HG03175 (cell line): Measurements from ENCODE around the gene POLR3GL.

Experiments
- ATAC-seq: cut with Tn5 transposase; IDR thresholded peaks from one replicate; pipeline ENCODE4 v1.9.1; 2021; ENCODE audit warnings: mild to moderate bottlenecking, moderate library complexity; ENCODE audit not compliant: unreplicated experiment

POLR3GL gene

DNA sequence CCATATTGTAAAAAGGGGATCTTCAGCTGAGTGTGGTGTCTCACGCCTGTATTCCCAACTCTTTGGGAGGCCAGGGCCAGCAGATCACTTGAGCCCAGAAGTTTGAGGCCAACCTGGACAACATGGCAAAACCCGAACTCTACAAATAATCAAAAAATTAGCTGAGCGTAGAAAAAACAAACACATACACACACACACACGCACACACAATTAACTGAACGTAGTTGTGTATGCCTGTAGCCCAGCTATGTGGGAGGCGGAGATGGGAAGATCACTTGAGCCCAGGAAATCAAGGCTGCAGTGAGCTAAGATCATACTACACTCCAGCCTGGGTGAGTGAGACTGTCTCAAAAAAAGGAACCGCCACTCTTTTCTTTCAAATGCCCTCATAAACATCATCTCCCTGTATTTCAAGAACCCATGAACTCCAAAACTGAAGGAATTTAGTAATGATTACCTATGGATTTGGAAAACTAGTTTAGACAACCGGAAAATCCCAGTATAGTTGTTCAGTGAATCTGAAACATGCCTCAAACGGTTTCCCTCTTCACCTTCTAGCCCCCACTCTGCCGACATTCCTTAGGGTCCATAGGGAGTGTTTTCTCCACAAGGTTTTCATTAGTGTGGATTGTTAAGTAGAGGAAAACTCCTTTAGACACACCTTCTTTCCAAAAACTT, 27.4 kb downstream of the POLR3GL start:
- no peak for ATAC-seq

GRCh38 chr1:145992502-145992936, 28.0 kb downstream of the POLR3GL start:
- ATAC-seq = no peak

- no peak for ATAC-seq
Observed at GRCh38 chr1:145992958-145993617, 28.6 kb downstream of the POLR3GL start.

DNA sequence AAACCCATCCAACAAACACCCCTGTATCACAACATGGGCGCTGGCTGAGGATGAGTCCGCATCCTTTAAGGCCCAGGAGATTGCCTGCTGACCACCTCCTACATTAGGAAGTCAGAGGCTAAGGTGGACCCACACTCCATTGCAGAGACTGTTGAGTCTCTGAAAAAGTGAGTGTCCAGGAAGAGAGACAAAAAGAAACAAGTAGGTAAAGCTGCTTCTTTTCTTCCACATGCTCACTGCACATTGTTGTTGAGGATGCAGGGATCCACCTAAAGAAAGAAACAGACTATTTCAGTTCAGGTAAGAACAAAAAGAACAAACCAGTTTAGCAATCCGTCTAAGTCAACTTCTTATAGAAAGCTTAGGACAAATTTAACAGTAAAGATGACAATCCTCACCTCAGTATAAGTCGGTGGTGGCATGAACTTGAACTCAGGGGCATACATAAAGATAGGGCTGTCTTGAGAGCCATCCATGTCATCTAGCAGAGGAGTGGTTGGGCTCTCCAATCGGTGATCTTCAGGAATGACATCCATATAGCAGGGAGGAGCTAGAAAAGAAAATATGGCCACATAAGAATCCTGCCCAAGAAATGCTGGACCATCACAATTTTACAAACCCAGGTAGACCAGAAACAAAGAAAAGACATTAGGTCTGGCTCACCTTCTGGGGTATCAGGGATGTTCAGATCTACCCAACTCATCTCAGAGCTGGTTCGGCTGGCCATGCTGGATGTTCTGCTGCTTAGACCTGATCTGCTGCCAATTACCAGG, 29.3 kb downstream of the POLR3GL start:
- no peak for ATAC-seq

DNA sequence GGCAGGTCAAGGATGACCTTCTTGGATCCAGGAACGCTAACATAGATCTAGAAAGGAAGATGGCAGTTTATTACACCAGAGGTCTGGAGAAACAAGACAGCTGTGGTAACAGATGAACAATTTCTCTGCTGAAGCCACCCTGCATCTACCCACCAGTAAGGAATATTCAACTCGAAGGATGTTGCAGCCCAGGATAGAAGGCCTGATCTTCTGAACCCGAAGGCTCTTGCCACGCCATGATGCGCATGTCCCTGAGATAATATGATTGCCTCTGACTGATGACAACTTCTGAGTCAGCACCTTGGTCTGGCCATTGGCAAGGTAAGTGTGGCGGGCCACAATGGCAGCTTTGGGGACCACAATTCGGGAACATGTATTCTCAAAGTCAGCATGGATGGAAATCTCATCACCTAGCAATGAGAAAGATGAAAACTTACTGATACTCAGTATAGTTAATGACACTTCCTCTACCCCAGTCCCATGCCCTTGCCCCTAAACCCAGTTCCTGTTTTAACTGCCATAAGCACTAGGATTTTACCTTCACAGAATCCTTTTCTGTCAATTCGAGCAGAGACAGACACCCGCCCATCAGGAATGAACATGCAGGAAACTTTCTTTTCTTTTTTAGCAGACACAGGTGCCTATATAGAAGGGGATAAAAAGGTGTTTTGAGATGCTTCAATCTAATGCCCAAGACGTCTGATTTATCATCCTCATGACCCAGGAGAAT, 30.1 kb downstream of the POLR3GL start:
- ATAC-seq = no peak

DNA sequence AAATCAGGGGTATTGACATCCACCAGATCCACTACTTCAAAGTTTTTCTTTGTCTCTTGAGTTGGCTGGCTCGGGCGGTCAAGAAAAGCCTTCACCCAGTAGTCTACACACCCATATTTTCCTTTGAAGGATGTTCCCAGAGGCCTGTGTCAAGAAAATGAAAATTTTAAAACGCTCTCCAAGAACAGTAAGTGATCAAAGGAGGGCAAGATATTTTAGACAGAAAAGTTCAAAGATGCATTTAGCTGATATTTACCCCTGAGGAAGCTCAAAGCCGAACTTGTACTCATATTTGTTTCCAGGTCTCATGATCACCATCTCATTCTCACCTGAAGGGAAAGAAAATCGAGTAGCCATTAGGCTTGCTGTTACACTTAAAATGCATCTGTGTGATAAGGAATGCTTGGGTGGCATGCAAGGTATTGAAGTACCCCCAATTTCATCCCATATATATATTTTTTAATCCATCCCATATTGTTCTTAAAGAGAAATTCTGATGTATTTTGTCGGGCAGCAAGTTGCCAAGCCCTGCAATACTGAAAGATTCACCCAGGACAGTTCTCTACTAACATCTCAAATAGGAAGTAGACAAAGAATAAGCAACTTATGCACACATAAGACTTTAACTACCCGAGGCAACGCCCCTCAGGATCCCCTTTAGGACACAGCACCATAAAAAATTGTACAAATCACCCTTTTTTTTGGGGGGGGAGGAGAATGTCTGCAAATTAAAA, 30.8 kb downstream of the POLR3GL start:
- ATAC-seq = no peak

DNA sequence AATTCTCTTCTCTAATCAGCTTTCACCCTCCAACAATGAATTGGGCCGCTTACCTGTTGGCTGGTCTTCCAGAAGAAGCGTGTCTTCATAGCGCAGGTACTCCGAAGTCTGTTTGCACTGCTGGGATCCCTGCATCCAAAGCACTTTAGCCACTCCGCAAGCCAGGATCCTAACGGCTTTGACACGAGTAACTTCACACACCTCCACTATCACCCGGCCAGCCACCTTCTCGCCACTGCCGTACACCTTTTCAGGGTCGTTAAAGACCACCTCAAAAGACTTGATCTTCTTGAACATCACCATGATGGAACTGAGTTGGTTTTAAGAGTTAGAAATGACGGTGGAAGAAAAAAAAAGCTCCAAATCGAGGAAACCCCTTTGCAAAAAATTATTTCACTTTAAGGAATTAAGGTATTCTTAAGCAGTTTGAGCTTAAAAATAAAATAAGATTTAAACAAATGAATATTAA, 31.5 kb downstream of the POLR3GL start:
- no peak for ATAC-seq

DNA sequence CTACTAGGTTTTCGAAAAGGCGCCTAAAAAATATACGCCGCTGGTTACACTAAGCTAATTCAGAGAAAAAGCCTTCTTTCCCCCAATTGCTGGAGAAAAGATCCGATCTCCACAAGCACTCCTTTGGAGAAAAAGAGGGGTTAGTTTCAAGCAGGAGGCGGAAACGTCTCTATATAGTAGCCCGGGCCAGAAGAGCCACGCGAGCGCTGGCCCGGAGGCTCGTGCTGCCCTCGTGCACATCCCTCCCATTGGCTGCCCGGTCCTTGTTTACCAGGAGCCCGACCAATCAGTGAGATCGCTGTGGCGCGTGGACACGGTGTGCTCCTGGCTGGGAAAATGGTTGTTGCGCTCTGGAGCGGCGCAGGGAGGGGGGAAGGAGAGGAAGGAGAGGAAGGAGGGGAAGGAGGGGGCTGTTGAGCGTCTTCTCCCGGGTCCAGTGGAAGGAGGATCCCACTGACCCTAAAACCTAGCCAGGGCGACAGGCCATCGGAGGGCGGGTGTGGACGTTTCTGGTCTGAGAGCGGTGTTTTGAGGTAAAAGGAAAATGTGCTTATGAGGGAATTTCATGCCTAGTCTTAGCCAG, 32.0 kb downstream of the POLR3GL start, which contains the start of gene TXNIP:
TXNIP (minus strand) TSS at position 147 of the 583 bp plus-strand sequence. CDS start 313 bp downstream, outside the sequence.
- ATAC-seq = peak; percentile 92

DNA sequence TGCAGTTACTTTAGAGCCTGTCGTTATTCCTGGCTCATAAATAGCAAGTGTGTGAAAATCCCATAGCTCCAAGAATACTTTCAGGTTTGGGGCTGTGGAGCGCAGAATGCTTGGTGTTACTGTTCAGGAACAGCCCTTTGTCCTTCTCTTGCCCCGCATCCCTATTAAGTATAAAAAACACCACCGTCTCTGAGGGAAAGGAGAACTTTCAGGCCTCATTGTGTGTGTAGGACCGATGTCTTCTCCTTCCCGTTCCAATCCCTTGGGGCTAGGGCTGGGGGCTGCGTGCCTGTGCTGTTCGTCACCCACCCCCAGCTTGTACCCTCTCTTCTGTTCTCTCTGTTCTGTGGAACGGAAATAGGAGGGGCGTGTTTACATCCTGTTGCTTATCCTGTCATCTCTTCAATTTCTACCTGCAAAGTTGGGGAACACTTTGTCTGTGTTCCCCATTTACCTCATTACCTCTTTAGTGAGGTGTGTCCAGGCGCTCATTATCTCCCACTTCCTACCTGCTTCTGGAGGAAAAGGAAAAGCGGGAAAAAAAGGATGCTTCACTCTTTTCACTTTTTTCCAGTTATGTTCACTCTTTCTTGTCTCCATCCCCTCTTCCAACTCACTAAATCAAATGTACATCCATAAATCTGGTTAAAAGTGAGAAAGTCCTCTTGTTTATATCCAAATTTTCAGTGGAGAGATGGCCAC, 32.7 kb downstream of the POLR3GL start:
- ATAC-seq = no peak

DNA sequence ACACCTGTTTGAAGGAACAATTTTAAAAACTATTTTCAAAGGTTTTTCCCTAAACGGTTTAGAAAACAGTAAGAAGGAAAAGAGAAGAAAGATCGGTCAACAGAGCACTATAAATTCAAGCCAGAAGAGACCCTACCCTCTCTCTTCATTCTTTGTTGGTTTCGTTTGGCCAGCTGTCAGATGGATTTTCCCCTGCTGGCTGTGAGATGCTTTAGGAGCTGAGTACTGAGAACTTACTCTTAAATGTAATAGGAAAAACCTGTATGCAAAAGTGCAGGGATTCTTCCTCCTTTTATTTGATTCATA, 33.2 kb downstream of the POLR3GL start:
- ATAC-seq = no peak

- ATAC-seq = no peak
Observed at GRCh38 chr1:145999321-146000024, 35.0 kb downstream of the POLR3GL start.

- no peak for ATAC-seq
Observed at GRCh38 chr1:146001709-146002108, 37.2 kb downstream of the POLR3GL start.

- no peak for ATAC-seq
Observed at GRCh38 chr1:146007489-146008133, 43.1 kb downstream of the POLR3GL start.

DNA sequence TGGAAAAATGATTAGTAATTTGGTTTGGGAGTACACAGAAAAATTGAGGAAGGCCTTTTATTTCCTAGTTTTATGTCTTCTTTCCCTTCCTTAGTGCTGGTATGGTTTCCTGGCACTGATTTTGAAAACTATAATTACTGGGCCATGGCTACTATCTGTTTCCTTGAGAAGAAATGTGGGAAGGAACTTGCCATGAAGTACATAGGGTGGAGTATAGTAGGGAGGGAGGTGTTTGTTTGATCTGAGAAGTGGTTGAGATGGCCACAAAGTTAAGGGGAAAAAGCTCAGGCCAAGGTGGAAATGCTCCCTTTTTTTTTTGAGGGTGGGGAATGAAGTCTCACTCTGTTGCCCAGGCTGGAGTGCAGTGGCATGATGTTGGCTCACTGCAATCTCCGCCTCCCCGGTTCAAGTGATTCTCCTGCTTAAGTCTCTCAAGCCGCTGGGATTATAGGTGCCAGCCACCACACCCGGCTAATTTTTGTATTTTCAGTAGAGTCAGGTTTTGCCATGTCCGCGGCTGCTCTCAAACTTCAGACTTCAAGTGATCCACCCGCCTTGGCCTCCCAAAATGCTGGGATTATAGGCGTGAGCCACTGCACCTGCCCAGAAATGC, 45.7 kb downstream of the POLR3GL start:
- ATAC-seq = no peak

DNA sequence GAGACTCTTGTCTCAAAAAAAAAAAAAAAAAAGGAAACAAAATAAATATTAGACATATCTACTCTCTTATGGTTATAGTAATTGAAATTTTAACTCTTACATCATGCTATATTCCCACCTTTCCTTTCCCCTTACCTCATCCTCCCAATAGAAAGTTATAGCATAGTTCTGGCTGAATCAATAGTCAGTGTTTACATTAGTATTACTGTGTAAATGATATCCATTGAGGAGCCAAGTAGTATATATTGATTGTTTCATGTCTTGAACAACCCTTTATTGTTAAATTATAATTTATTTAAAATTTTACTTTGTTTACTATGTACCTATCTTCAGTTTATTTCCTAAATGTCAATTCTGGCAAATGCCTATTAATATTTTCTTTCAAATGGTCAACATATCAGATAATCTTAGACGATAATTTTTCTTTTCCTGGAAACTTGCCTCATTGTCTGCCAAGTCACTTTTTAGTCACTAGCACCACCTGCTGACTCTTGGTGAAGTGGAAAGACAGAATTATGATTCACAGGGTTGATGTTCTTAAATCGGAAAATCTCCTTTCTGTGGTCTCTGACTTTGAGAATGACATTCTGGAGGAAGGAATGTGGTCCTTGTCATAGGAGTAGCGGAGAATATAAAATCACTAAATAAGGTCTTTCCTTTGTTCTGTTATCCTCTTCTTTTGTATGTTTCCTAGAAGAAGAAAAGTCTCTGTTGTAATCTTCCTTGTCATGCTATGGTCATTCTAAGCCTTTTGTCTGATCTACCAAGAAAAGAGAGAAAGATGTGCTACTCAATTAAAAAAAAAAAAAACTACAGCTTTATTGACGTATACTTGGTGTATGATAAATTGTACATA, 48.4 kb downstream of the POLR3GL start:
- no peak for ATAC-seq

- no peak for ATAC-seq
Observed at GRCh38 chr1:146013559-146013922, 49.1 kb downstream of the POLR3GL start.

- no peak for ATAC-seq
Observed at GRCh38 chr1:146016891-146017290, 52.4 kb downstream of the POLR3GL start.
